Hepatocyte (in vitro differentiated cells): ENCODE measurements around the gene CAV2.

Source experiments
- EZH2phosphoT487 ChIP-seq: fragments of 200-600 bp; sonication (generic); IDR thresholded peaks from one replicate; pipeline ENCODE4 v1.6.1; 2018; ENCODE audit warnings: antibody characterized with exemption, mild to moderate bottlenecking, low read depth, moderate library complexity; ENCODE audit not compliant: unreplicated experiment, severe bottlenecking
- TF ChIP-seq, protein P1 (sequence below): fragments of 200-600 bp; sonication (generic); IDR thresholded peaks from 2 replicates; pipeline ENCODE4 v1.5.1; 2016; ENCODE audit warnings: antibody characterized with exemption, mild to moderate bottlenecking; ENCODE audit not compliant: poor library complexity

DNA sequence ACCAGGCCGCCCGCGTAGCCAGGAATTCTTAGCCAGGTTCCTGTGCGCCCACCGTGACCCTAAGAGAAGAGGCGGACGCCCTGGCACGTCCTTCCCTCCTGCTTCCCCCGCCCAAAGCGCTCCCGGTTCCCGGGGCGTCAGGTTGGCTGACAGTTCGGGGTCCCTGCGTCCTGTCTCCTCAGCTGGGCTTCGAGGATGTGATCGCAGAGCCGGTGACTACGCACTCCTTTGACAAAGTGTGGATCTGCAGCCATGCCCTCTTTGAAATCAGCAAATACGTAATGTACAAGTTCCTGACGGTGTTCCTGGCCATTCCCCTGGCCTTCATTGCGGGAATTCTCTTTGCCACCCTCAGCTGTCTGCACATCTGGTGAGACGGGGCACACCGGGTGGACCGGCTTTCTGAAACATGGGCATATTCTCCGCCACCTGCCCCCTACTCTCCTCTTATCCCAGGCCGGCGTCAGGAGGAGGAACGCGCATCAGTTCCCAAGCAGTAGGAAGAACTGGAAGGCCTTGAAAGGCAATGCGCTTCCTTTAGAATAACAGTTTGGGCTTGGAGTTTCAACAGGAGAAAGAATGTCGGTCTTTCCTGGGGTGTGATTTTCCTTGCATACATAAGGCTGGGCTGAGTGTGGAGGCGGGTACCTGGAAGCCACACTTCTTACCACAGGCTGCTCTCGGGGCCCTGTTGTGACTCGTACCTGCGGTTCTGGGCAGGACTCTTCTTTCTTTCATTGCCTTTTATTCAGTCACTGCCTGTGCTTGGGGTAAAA lies 728 bp downstream of the CAV2 start:
- TF ChIP-seq, protein P1, sequence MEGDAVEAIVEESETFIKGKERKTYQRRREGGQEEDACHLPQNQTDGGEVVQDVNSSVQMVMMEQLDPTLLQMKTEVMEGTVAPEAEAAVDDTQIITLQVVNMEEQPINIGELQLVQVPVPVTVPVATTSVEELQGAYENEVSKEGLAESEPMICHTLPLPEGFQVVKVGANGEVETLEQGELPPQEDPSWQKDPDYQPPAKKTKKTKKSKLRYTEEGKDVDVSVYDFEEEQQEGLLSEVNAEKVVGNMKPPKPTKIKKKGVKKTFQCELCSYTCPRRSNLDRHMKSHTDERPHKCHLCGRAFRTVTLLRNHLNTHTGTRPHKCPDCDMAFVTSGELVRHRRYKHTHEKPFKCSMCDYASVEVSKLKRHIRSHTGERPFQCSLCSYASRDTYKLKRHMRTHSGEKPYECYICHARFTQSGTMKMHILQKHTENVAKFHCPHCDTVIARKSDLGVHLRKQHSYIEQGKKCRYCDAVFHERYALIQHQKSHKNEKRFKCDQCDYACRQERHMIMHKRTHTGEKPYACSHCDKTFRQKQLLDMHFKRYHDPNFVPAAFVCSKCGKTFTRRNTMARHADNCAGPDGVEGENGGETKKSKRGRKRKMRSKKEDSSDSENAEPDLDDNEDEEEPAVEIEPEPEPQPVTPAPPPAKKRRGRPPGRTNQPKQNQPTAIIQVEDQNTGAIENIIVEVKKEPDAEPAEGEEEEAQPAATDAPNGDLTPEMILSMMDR = no peak
- no peak for TF ChIP-seq EZH2phosphoT487
